HCT116 (cell line): ENCODE data around the gene CCBE1. TPM values are rescaled to one million over a fixed set of nuclear protein-coding genes. Genes with fewer than 3 reads are reported as not detected.

Experiments used
- ATAC-seq: fragments of 200-7000 bp; cut with Tn5 transposase; 2 replicates; pipeline ENCODE4 v1.9.1; 2020; ENCODE audit warnings: mild to moderate bottlenecking, moderate library complexity
- BruUV-seq: library from RNA; stranded (reverse); fragments of 400-500 nt; replicated peaks from 2 replicates; lab custom pipeline; 2021; lab: Mats Ljungman, UMichigan
- CTCF ChIA-PET: fragments of 300-600 bp; sonication (Branson Sonifier 250); formaldehyde crosslinking; loops from one replicate; lab custom pipeline; 2021; ENCODE audit warnings: antibody characterized with exemption; lab: Charles Lee
- POLR2A ChIA-PET: fragments of 300-600, 350-600 bp; sonication (Branson Sonifier 250); formaldehyde crosslinking; loops from one replicate; lab custom pipeline; 2021; ENCODE audit warnings: antibody characterized with exemption; lab: Charles Lee
- RAD21 ChIA-PET, 2 experiments: fragments of 300-600 bp; sonication (Branson Sonifier 250); formaldehyde crosslinking; loops; one replicate each; lab custom pipeline; 2023; ENCODE audit warnings: low total read pairs in 2 of 2; ENCODE audit not compliant: uncharacterized antibody in 2 of 2, unreplicated experiment in 2 of 2, low non-redundant PET in 1 of 2; lab: Charles Lee
- DNase-seq: peaks from one replicate; pipeline ENCODE4 v3.0.0-alpha.2; 2010; ENCODE audit warnings: low read depth, low spot score
- H2AFZ ChIP-seq: fragments of 200-600 bp; shearing (Covaris generic), sonication (generic); 2 replicates; pipeline ENCODE4 v1.6.1; 2017; ENCODE audit warnings: low read depth, mixed run types, mixed read lengths, antibody characterized with exemption, low read length; ENCODE audit not compliant: poor library complexity, severe bottlenecking
- H3K27ac ChIP-seq: 2 replicates; pipeline ENCODE4 v1.5.1; 2012; ENCODE audit warnings: low read depth, low read length
- H3K27me3 ChIP-seq: fragments of 200-600 bp; sonication (generic); 2 replicates; pipeline ENCODE4 v1.6.1; 2016; ENCODE audit warnings: mixed run types, low read length, mixed read lengths; ENCODE audit not compliant: insufficient read depth
- H3K36me3 ChIP-seq, 2 experiments: fragments of 200-500 bp in 1 of 2; fragments of 200-600 bp in 1 of 2; sonication (Bioruptor generic) in 1 of 2; sonication (generic) in 1 of 2; 2 replicates each; pipeline versions ENCODE4 v1.5.1 to v1.6.1; 2014 to 2016; ENCODE audit warnings: low read length in 2 of 2, inconsistent platforms in 1 of 2, mixed read lengths in 1 of 2, mixed run types in 1 of 2; ENCODE audit not compliant: insufficient read depth in 2 of 2, control insufficient read depth in 1 of 2
- H3K4me1 ChIP-seq, 2 experiments: fragments of 200-600 bp in 1 of 2; sonication (generic) in 1 of 2; 2 replicates each; pipeline versions ENCODE4 v1.5.1 to v1.6.1; 2012 to 2017; ENCODE audit warnings: low read length in 2 of 2, inconsistent platforms in 1 of 2, mild to moderate bottlenecking in 1 of 2, mixed read lengths in 1 of 2, mixed run types in 1 of 2, moderate library complexity in 1 of 2; ENCODE audit not compliant: insufficient read depth in 2 of 2, control insufficient read depth in 1 of 2
- H3K4me2 ChIP-seq: fragments of 200-600 bp; sonication (generic); 2 replicates; pipeline ENCODE4 v1.6.1; 2017; ENCODE audit warnings: mixed run types, low read length, mixed read lengths
- H3K4me3 ChIP-seq, 2 experiments: fragments of 200-600 bp in 1 of 2; sonication (generic) in 1 of 2; replicated peaks in 1 of 2; 2 replicates each; pipeline ENCODE4 v1.5.1; 2011 to 2016; ENCODE audit warnings: low read length in 2 of 2, control low read depth in 1 of 2, low read depth in 1 of 2, mild to moderate bottlenecking in 1 of 2, mixed read lengths in 1 of 2, mixed run types in 1 of 2
- H3K79me2 ChIP-seq: fragments of 200-600 bp; sonication (generic); 2 replicates; pipeline ENCODE4 v1.6.1; 2017; ENCODE audit warnings: mild to moderate bottlenecking, mixed run types, low read length, moderate library complexity, mixed read lengths; ENCODE audit not compliant: insufficient read depth
- H3K9ac ChIP-seq: fragments of 200-600 bp; sonication (generic); 2 replicates; pipeline ENCODE4 v1.6.1; 2016; ENCODE audit warnings: low read length, mixed read lengths
- H3K9me2 ChIP-seq: fragments of 200-600 bp; sonication (generic), shearing (Covaris generic); 2 replicates; pipeline ENCODE4 v1.6.1; 2017; ENCODE audit warnings: mixed run types, mild to moderate bottlenecking, moderate library complexity; ENCODE audit not compliant: insufficient read depth
- H3K9me3 ChIP-seq, 2 experiments: fragments of 200-500 bp in 1 of 2; fragments of 200-600 bp in 1 of 2; sonication (Bioruptor generic) in 1 of 2; sonication (generic) in 1 of 2; 2 replicates each; pipeline ENCODE4 v1.6.1; 2014 to 2017; ENCODE audit warnings: low read length in 2 of 2, mixed read lengths in 2 of 2, inconsistent platforms in 1 of 2, low read depth in 1 of 2, mild to moderate bottlenecking in 1 of 2, mixed run types in 1 of 2, moderate library complexity in 1 of 2; ENCODE audit not compliant: control insufficient read depth in 1 of 2, insufficient read depth in 1 of 2
- H4K20me1 ChIP-seq: fragments of 200-600 bp; sonication (generic), shearing (Covaris generic); 2 replicates; pipeline ENCODE4 v1.6.1; 2017; ENCODE audit warnings: mixed run types, mild to moderate bottlenecking, moderate library complexity; ENCODE audit not compliant: insufficient read depth
- ATF3 ChIP-seq: IDR thresholded peaks from 2 replicates; pipeline ENCODE4 v1.6.1; 2012
- ELF1 ChIP-seq: IDR thresholded peaks from 2 replicates; pipeline ENCODE4 v1.6.1; 2012; ENCODE audit warnings: low read depth, borderline replicate concordance
- MAX ChIP-seq: IDR thresholded peaks from 2 replicates; pipeline ENCODE4 v1.6.1; 2012
- POLR2A ChIP-seq: IDR thresholded peaks from 2 replicates; pipeline ENCODE4 v1.7.0; 2011; ENCODE audit warnings: borderline replicate concordance; ENCODE audit not compliant: insufficient read depth, insufficient read length; ENCODE audit errors: extremely low read depth
- POLR2AphosphoS5 ChIP-seq: IDR thresholded peaks from 2 replicates; pipeline ENCODE4 v1.6.1; 2011; ENCODE audit warnings: mild to moderate bottlenecking, low read depth, low read length, moderate library complexity
- RAD21 ChIP-seq: IDR thresholded peaks from 2 replicates; pipeline ENCODE4 v1.6.1; 2012; ENCODE audit warnings: low read depth, mild to moderate bottlenecking
- REST ChIP-seq: IDR thresholded peaks from 2 replicates; pipeline ENCODE4 v1.6.1; 2012; ENCODE audit warnings: low read depth
- SP1 ChIP-seq: IDR thresholded peaks from 2 replicates; pipeline ENCODE4 v1.6.1; 2012; ENCODE audit warnings: low read depth
- YY1 ChIP-seq: IDR thresholded peaks from 2 replicates; pipeline ENCODE4 v1.6.1; 2011; ENCODE audit warnings: low read length, low read depth, moderate library complexity, mild to moderate bottlenecking; ENCODE audit not compliant: insufficient replicate concordance; ENCODE audit errors: extremely low read depth
- ZNF274 ChIP-seq: fragments of 200-500 bp; sonication (Bioruptor generic); IDR thresholded peaks from 2 replicates; pipeline ENCODE4 v1.6.1; 2014; ENCODE audit warnings: mild to moderate bottlenecking, low read depth, low read length, inconsistent platforms
- intact Hi-C: fragments of 100-400 bp; cut with micrococcal nuclease; formaldehyde crosslinking; loops from 2 replicates; pipeline ENCODE4 v1.10.0; 2022
- total RNA-seq: library from RNA; stranded (reverse); gene quantifications from one replicate; pipeline ENCODE4 v1.2.1, GENCODE V29; 2021; ENCODE audit not compliant: unreplicated experiment

CCBE1 gene
- total RNA-seq, 1 experiment from 2014 or later: 0.84 TPM

GRCh38 chr18:59655676-59656075, 41.5 kb downstream of the CCBE1 start (continued):
- TF ChIP-seq REST: no peak

- no TSS peak for BruUV-seq
- no peaks in the 10 kb centered on the region for H3K9me2 ChIP-seq
- H3K27me3 ChIP-seq: peaks cover 11% of the 10 kb centered on the region
- no peaks in the 10 kb centered on the region; the same call in 1 of the 2 replicates for H4K20me1 ChIP-seq
- TF ChIP-seq POLR2AphosphoS5 (no peak), SP1 (no peak), ATF3 (no peak), MAX (no peak), REST (no peak), YY1 (no peak), RAD21 (no peak), POLR2A (no peak), ZNF274 (no peak), ELF1 (no peak)
- H3K4me2 ChIP-seq: no peak overlapping the region
- RAD21 ChIA-PET: no interaction called here
- no peak for ATAC-seq
- H3K9me3 ChIP-seq: no peaks in the 10 kb centered on the region
- intact Hi-C loops: no loop called here
- no peak overlapping the region for H3K9ac ChIP-seq
- H2AFZ ChIP-seq: no peak overlapping the region
- DNase-seq: no peak
- H3K4me1 ChIP-seq: no peaks in the 10 kb centered on the region
- POLR2A ChIA-PET: no interaction called here
- no peak overlapping the region for H3K27ac ChIP-seq
- no peaks in the 10 kb centered on the region for H3K79me2 ChIP-seq
- H3K4me3 ChIP-seq: no peak overlapping the region
- H3K36me3 ChIP-seq: no peaks in the 10 kb centered on the region
- CTCF ChIA-PET: interaction anchor here (1.7 kb wide), 1 partner anchor 15 kb away, joined by 3 read pairs; no protein-coding TSS in a partner anchor
Observed at GRCh38 chr18:59651071-59651470, 46.2 kb downstream of the CCBE1 start.
